GM23338 (cell line): ENCODE data around the gene NUDT9. TPM values are rescaled to one million over a fixed set of nuclear protein-coding genes. Genes with fewer than 3 reads are reported as not detected.

Experiments
- ATAC-seq: fragments of 200-7000 bp; cut with Tn5 transposase; 3 replicates; pipeline ENCODE4 v1.9.1; 2020
- DNase-seq: peaks from one replicate; pipeline ENCODE4 v3.0.0-alpha.2; 2015; ENCODE audit warnings: low spot score
- H2AFZ ChIP-seq: fragments of 200-600 bp; sonication (generic); 2 replicates; pipeline ENCODE4 v1.8.0; 2016; ENCODE audit warnings: antibody characterized with exemption, mild to moderate bottlenecking, moderate library complexity
- H3F3A ChIP-seq: fragments of 200-600 bp; sonication (generic); replicated peaks from 2 replicates; pipeline ENCODE4 v1.8.0; 2017; ENCODE audit warnings: antibody characterized with exemption, mixed run types, low read depth
- H3K27ac ChIP-seq: fragments of 200-600 bp; sonication (generic); 2 replicates; pipeline ENCODE4 v1.6.1; 2016; ENCODE audit warnings: low read depth
- H3K27me3 ChIP-seq: fragments of 200-600 bp; sonication (generic); 2 replicates; pipeline ENCODE4 v1.8.0; 2016; ENCODE audit warnings: mild to moderate bottlenecking, mixed run types, moderate library complexity; ENCODE audit not compliant: insufficient read depth
- H3K36me3 ChIP-seq: fragments of 200-600 bp; sonication (generic); 2 replicates; pipeline ENCODE4 v1.8.0; 2016; ENCODE audit warnings: mild to moderate bottlenecking; ENCODE audit not compliant: insufficient read depth
- H3K4me1 ChIP-seq: fragments of 200-600 bp; sonication (generic); 2 replicates; pipeline ENCODE4 v1.8.0; 2016; ENCODE audit warnings: mild to moderate bottlenecking, moderate library complexity; ENCODE audit not compliant: insufficient read depth
- H3K4me2 ChIP-seq: fragments of 200-600 bp; sonication (generic); 2 replicates; pipeline ENCODE4 v1.7.1; 2017; ENCODE audit warnings: mixed run types
- H3K4me3 ChIP-seq: fragments of 200-600 bp; sonication (generic); 2 replicates; pipeline ENCODE4 v1.6.1; 2016; ENCODE audit warnings: mixed run types
- H3K79me2 ChIP-seq: fragments of 200-600 bp; sonication (generic); replicated peaks from 2 replicates; pipeline ENCODE4 v1.8.0; 2017; ENCODE audit warnings: mild to moderate bottlenecking; ENCODE audit not compliant: insufficient read depth
- H3K9me2 ChIP-seq: fragments of 200-600 bp; sonication (generic); 2 replicates; pipeline ENCODE4 v1.8.0; 2017; ENCODE audit not compliant: insufficient read depth
- H4K20me1 ChIP-seq: fragments of 200-600 bp; sonication (generic); replicated peaks from 2 replicates; pipeline ENCODE4 v1.8.0; 2017; ENCODE audit warnings: mild to moderate bottlenecking; ENCODE audit not compliant: insufficient read depth
- H3K27ac Mint-ChIP-seq: 2 replicates; pipeline ENCODE4 v1.8.0; 2020; ENCODE audit warnings: inconsistent platforms, mild to moderate bottlenecking, moderate library complexity, mixed read lengths
- H3K27me3 Mint-ChIP-seq: 3 replicates; pipeline ENCODE4 v1.8.0; 2022; ENCODE audit warnings: low read depth, mild to moderate bottlenecking, moderate library complexity, mixed read lengths, inconsistent platforms; ENCODE audit not compliant: insufficient read depth, poor library complexity
- H3K36me3 Mint-ChIP-seq: 3 replicates; pipeline ENCODE4 v1.8.0; 2021; ENCODE audit warnings: low read depth, mild to moderate bottlenecking, inconsistent platforms, moderate library complexity, mixed read lengths
- H3K4me1 Mint-ChIP-seq: 3 replicates; pipeline ENCODE4 v1.8.0; 2020; ENCODE audit warnings: mild to moderate bottlenecking, inconsistent platforms, mixed read lengths
- H3K4me3 Mint-ChIP-seq: 3 replicates; pipeline ENCODE4 v1.8.0; 2021; ENCODE audit warnings: moderate library complexity, mild to moderate bottlenecking, inconsistent platforms, mixed read lengths
- H3K9me3 Mint-ChIP-seq: 3 replicates; pipeline ENCODE4 v1.8.0; 2020; ENCODE audit warnings: moderate library complexity, mild to moderate bottlenecking, inconsistent platforms, mixed read lengths
- CREB1 ChIP-seq: fragments of 250-450 bp; sonication (Bioruptor Pico); IDR thresholded peaks from 2 replicates; pipeline ENCODE4 v1.5.0; 2020; ENCODE audit warnings: low read depth, mild to moderate bottlenecking, moderate library complexity
- CTCF ChIP-seq, 2 experiments: fragments of 200-600 bp in 1 of 2; sonication (generic) in 1 of 2; conservative IDR thresholded peaks; 2 replicates each; pipeline versions ENCODE4 v1.5.1 to v1.6.1; 2016 to 2017; ENCODE audit warnings: antibody characterized with exemption in 2 of 2, low read depth in 2 of 2, mild to moderate bottlenecking in 2 of 2, moderate library complexity in 1 of 2
- ETS1 ChIP-seq: IDR thresholded peaks from 2 replicates; pipeline ENCODE4 v1.6.1; 2016; ENCODE audit warnings: antibody characterized with exemption
- EZH2 ChIP-seq: fragments of 200-600 bp; sonication (generic); IDR thresholded peaks from one replicate; pipeline ENCODE4 v1.8.0; 2017; ENCODE audit warnings: antibody characterized with exemption, mild to moderate bottlenecking, low read depth; ENCODE audit not compliant: unreplicated experiment
- EZH2phosphoT487 ChIP-seq: fragments of 200-600 bp; sonication (generic); IDR thresholded peaks from one replicate; pipeline ENCODE4 v1.8.1; 2018; ENCODE audit warnings: antibody characterized with exemption; ENCODE audit not compliant: unreplicated experiment
- JUNB ChIP-seq: IDR thresholded peaks from one replicate; pipeline ENCODE4 v1.6.1; 2016; ENCODE audit warnings: antibody characterized with exemption; ENCODE audit not compliant: unreplicated experiment
- POLR2AphosphoS5 ChIP-seq: IDR thresholded peaks from 2 replicates; pipeline ENCODE4 v1.6.1; 2016; ENCODE audit warnings: antibody characterized with exemption, low read depth
- STAT1 ChIP-seq: IDR thresholded peaks from one replicate; pipeline ENCODE4 v1.6.1; 2016; ENCODE audit warnings: antibody characterized with exemption; ENCODE audit not compliant: unreplicated experiment
- ZNF114 ChIP-seq: fragments of 250-450 bp; sonication (Bioruptor Pico); IDR thresholded peaks from 2 replicates; pipeline ENCODE4 v1.5.0; 2020; ENCODE audit warnings: mild to moderate bottlenecking, moderate library complexity
- long read RNA-seq: library from polyadenylated mRNA; unstranded; transcript quantifications from one replicate; pipeline ENCODE4 v2.0.0, GENCODE V29; 2020; ENCODE audit not compliant: unreplicated experiment
- polyA plus RNA-seq: library from polyadenylated mRNA; unstranded; fragments of >200 nt; fragmentation: Nextera tagmentation; extraction: Ambion mirVana; gene quantifications from 2 replicates; pipeline ENCODE4 v1.2.1, GENCODE V29; 2016
- total RNA-seq: library from RNA; depleted of rRNA; stranded (reverse); fragments of >200 nt; shearing (Covaris generic); gene quantifications from 2 replicates; pipeline ENCODE4 v1.2.3, GENCODE V29; 2014; rRNA removed
- TF ChIP-seq, protein P1 (sequence below): fragments of 250-450 bp; sonication (Bioruptor Pico); IDR thresholded peaks from 2 replicates; pipeline ENCODE4 v1.5.0; 2020; ENCODE audit warnings: mild to moderate bottlenecking, moderate library complexity

The NUDT9 gene, protein sequence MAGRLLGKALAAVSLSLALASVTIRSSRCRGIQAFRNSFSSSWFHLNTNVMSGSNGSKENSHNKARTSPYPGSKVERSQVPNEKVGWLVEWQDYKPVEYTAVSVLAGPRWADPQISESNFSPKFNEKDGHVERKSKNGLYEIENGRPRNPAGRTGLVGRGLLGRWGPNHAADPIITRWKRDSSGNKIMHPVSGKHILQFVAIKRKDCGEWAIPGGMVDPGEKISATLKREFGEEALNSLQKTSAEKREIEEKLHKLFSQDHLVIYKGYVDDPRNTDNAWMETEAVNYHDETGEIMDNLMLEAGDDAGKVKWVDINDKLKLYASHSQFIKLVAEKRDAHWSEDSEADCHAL
- total RNA-seq (13.6 and 22.9 TPM in 2 replicates), polyA plus RNA-seq (35.2 and 43.4 TPM in 2 replicates)
- long read RNA-seq, transcript NUDT9-201 (8 exons, 1,701 nt): major isoform, 17 of 34 reads
- long read RNA-seq, partial matches to known transcripts: 8 of 34 reads
- long read RNA-seq, other reads (novel, unspliced or antisense): 4 of 34 reads

DNA sequence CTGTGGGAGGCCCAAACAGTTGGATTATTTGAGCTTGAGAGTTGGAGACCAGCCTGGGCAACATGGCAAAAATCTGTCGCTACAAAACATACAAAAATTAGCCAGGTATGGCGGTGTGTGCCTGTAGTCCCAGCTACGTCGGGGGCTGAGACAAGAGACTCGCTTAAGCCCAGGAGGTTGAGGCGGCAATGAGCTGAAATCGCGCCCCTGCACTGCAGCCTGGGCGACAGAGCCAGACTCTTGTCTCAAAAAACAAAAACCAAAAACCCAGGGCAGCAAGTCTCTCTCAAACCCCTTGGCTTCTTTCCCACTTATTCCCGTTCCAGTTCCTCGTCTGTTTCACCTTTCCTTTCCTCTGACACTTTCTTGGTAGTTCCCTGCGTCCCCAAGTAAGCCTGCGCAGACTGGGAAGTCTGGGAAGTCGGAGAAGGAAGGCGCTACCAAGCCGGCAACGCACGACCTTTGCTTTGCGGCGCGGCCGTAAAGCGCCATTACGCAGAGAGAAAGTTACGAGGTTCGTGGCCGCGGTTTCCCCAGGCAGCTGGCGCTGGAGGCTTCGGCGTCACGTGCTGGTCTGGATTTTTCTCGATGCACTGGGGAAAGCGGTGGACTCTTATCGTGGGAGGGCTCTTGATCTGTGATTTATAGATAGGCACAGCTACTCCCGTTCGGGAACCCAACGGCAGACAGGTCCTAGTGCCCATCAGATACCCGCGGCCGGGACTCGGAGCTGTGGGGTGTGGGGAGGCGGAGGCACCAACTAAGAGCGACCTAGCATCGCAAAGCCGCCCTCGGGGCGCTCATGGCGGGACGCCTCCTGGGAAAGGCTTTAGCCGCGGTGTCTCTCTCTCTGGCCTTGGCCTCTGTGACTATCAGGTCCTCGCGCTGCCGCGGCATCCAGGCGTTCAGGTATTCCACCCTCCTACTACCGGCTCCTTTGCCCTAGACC is at the start of gene NUDT9:
Gene NUDT9, plus strand, starts transcription at position 470 of the 949 bp plus-strand sequence. Its CDS starts 333 bp downstream, at position 803.
- H3K4me2 ChIP-seq: peak within 1 kb of the TSS; percentile 92
- H3K79me2 ChIP-seq: peaks cover 47% of the 10 kb centered on the region
- H3K9me2 ChIP-seq: 0 out of 2 replicates have a peak, but pooled peaks cover under 1% of the 10 kb centered on the region
- no peak for TF ChIP-seq EZH2
- TF ChIP-seq POLR2AphosphoS5: peak; percentile 84
- no peak for TF ChIP-seq EZH2phosphoT487
- no peak for TF ChIP-seq ZNF114 (CRISPR knock-in tag)
- no peak for TF ChIP-seq JUNB
- TF ChIP-seq ETS1: no peak; the same call in none of the 2 replicates
- no peak for TF ChIP-seq STAT1
- no peak for TF ChIP-seq CTCF (conservative IDR thresholded peaks at IDR 0.05; ENCODE audit: low read depth in 2 of 2)
- TF ChIP-seq CREB1 (CRISPR knock-in tag): peak; percentile 36
- TF ChIP-seq, protein P1, sequence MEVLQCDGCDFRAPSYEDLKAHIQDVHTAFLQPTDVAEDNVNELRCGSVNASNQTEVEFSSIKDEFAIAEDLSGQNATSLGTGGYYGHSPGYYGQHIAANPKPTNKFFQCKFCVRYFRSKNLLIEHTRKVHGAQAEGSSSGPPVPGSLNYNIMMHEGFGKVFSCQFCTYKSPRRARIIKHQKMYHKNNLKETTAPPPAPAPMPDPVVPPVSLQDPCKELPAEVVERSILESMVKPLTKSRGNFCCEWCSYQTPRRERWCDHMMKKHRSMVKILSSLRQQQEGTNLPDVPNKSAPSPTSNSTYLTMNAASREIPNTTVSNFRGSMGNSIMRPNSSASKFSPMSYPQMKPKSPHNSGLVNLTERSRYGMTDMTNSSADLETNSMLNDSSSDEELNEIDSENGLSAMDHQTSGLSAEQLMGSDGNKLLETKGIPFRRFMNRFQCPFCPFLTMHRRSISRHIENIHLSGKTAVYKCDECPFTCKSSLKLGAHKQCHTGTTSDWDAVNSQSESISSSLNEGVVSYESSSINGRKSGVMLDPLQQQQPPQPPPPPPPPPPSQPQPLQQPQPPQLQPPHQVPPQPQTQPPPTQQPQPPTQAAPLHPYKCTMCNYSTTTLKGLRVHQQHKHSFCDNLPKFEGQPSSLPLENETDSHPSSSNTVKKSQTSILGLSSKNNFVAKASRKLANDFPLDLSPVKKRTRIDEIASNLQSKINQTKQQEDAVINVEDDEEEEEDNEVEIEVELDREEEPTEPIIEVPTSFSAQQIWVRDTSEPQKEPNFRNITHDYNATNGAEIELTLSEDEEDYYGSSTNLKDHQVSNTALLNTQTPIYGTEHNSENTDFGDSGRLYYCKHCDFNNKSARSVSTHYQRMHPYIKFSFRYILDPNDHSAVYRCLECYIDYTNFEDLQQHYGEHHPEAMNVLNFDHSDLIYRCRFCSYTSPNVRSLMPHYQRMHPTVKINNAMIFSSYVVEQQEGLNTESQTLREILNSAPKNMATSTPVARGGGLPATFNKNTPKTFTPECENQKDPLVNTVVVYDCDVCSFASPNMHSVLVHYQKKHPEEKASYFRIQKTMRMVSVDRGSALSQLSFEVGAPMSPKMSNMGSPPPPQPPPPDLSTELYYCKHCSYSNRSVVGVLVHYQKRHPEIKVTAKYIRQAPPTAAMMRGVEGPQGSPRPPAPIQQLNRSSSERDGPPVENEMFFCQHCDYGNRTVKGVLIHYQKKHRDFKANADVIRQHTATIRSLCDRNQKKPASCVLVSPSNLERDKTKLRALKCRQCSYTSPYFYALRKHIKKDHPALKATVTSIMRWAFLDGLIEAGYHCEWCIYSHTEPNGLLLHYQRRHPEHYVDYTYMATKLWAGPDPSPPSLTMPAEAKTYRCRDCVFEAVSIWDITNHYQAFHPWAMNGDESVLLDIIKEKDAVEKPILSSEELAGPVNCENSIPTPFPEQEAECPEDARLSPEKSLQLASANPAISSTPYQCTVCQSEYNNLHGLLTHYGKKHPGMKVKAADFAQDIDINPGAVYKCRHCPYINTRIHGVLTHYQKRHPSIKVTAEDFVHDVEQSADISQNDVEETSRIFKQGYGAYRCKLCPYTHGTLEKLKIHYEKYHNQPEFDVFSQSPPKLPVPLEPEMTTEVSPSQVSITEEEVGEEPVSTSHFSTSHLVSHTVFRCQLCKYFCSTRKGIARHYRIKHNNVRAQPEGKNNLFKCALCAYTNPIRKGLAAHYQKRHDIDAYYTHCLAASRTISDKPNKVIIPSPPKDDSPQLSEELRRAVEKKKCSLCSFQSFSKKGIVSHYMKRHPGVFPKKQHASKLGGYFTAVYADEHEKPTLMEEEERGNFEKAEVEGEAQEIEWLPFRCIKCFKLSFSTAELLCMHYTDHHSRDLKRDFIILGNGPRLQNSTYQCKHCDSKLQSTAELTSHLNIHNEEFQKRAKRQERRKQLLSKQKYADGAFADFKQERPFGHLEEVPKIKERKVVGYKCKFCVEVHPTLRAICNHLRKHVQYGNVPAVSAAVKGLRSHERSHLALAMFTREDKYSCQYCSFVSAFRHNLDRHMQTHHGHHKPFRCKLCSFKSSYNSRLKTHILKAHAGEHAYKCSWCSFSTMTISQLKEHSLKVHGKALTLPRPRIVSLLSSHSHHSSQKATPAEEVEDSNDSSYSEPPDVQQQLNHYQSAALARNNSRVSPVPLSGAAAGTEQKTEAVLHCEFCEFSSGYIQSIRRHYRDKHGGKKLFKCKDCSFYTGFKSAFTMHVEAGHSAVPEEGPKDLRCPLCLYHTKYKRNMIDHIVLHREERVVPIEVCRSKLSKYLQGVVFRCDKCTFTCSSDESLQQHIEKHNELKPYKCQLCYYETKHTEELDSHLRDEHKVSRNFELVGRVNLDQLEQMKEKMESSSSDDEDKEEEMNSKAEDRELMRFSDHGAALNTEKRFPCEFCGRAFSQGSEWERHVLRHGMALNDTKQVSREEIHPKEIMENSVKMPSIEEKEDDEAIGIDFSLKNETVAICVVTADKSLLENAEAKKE (CRISPR knock-in tag): no peak
- no peaks in the 10 kb centered on the region for H3K27me3 ChIP-seq
- peak within 1 kb of the TSS; percentile 82 for H2AFZ ChIP-seq
- H3K36me3 Mint-ChIP-seq: peaks cover 5% of the 10 kb centered on the region; the same call in 2 of the 3 replicates
- 0 out of 2 replicates have a peak, but pooled peaks cover 3% of the 10 kb centered on the region for H4K20me1 ChIP-seq
- H3K4me3 ChIP-seq: peak within 1 kb of the TSS; percentile 78
- peak within 1 kb of the TSS; percentile 99 for H3K27ac Mint-ChIP-seq
- DNase-seq: peak; percentile 97
- H3K27me3 Mint-ChIP-seq: peaks cover 4% of the 10 kb centered on the region
- H3K4me1 ChIP-seq: peaks cover 24% of the 10 kb centered on the region
- peaks cover 14% of the 10 kb centered on the region for H3K9me3 Mint-ChIP-seq
- peaks cover 32% of the 10 kb centered on the region for H3K4me1 Mint-ChIP-seq
- peak within 1 kb of the TSS; percentile 95 for H3K4me3 Mint-ChIP-seq
- ATAC-seq: peak; percentile 87
- H3F3A ChIP-seq: 0 out of 2 replicates have a peak, but pooled peaks cover 3% of the 10 kb centered on the region
- peak within 1 kb of the TSS; percentile 86 for H3K27ac ChIP-seq
- H3K36me3 ChIP-seq: no peaks in the 10 kb centered on the region
